Stimulated activated CD4-positive, alpha-beta T cell treated with anti-CD3 and anti-CD28 coated beads, TNF-alpha, amount 100 ng/mL, for 1 hour (primary cell): ENCODE data around the gene DPYSL3.

ENCODE experiments used
- DNase-seq, 3 donors: peaks; one replicate each; pipeline ENCODE4 v3.0.0-alpha.2; 2020; ENCODE audit warnings: low read depth in 3 of 3, low spot score in 1 of 3

DPYSL3 gene

DNA sequence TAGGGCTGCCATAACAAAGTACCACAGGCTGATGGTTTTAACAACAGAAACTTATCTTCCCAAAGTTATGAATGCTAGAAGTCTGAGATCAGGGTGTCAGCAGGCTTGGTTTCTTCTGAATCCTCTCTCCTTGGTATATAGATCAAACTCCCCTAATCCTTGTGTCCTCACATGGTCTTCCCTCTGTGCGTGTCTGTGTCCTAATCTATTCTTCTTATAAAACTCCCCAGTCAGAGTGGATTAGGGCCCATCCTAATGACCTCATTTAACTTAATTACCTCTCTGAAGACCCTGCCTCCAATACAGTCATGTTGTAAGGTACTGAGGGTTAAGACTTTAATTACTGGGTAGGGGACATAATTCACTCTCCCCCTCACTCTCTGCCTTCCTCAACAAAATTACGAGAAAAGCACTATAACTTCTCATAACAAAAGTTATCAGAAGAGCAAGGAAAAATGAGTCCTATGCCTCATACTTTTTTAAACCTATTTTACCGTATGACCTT, 68.6 kb downstream of the DPYSL3 start:
- no peak for DNase-seq

DNA sequence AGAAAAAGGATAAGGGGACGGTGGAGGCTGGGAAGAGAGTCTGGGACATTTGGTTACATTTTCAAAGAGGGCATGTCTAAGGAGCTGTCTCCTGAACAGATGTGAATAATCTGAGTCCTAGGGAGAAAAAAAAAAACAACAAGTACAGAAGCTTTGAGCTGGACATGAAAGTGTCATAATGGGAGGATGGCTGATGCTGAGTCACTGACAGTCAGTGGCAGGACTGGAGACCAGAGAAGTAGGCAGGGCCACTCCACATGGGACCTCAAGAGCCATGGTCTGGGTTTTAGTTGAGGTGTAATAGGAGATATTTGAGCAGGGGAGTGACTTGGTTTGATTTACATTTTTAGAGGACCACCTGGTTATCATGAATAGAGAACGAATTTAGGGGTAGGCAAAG, 70.6 kb downstream of the DPYSL3 start:
- no peak for DNase-seq

DNA sequence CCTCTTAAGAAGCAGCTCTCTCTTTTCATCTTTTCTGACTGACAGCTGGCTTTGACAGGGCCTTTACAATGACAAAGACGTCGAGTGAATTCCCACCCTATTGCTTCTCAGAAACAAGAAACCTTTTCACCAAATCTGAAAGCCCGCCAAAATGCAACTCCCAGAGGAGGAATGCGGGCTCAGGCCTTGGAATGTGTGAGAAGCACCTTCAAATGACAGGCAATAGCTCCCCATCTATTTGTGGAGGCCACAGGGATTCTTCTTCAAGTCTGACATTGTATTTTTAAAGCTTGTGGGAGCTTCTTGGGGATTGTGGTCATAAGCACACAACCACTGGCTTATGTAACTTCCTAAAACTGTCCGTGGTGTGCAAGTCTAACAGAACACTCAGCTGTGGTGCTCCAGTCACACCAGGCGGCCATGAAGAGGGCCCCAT, 72.7 kb downstream of the DPYSL3 start:
- no peak for DNase-seq

DNA sequence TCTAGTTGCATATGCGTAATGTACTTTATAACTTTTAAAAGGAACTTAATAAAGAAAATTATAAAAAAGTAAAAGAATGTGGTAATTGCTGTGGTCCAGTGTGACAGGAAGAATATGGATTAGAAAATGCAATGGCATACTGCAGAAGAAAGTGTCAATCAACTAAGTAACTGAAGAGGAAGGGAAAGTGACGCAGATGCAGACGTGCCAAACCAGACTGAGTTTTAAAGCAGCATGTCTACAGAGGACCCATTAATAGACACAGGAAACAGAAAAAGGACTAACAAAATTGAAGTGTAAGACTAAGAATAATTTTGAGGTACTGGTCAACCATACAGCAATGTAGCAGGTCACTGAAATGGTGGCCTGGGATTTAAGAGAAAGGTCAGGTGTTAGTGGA, 73.3 kb downstream of the DPYSL3 start:
- no peak for DNase-seq

DNA sequence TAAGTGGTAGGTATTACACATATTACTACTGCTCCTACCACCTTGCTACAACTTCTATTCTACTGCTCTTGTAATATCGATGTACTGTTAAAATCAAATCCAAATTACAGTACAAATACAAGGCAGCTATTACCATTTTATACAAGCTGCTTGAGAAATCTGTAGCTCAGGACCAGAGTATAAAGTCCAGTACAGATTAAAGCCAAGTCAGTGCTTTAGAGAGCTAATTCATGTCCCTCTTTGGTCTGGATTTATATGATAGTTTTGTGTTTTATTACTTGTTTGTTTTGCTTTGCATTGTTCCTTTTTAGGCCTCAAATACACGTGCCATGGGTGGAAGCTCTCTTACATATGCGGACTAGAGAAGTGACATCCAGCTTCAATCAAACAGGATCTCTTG, 75.8 kb downstream of the DPYSL3 start:
- DNase-seq, result no peak

DNA sequence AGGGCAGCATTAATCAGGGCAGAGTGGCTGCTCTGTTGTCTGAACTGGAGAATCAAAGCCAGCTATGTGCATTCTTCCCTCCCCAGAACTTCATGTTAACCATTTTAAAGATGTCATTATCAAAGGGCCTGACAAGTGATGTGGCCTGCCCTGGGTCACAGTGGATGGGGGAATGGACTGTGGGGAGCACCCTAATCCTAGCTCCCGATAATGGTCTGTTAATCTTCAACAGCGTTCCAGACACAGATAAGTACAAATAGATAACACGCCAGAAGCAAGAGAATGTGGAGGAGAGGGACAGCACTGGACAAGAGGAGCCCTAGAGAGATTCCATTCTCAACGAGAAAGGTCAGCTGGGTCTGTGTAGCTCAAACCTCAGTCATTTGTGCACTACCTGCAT, 77.5 kb downstream of the DPYSL3 start:
- no peak for DNase-seq

DNA sequence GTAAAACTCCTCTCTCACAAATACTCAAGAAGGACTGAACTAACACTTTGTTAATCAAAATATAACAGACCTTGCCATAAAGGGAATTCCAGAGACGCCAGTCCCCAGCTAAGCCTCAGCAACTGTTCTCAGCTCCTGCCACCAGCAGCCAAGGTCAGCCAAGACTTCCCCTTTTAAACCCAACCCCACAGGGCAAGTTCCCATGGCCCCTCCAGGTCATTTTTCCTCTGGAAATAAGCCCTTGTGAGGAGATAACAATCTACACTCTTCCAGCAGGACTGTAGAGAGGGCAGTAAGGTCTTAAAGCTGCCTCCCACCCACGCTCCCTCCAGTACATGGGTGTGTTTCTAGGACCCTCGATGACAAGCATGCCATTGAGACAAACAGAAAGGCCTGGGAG, 78.3 kb downstream of the DPYSL3 start:
- DNase-seq, result no peak

DNA sequence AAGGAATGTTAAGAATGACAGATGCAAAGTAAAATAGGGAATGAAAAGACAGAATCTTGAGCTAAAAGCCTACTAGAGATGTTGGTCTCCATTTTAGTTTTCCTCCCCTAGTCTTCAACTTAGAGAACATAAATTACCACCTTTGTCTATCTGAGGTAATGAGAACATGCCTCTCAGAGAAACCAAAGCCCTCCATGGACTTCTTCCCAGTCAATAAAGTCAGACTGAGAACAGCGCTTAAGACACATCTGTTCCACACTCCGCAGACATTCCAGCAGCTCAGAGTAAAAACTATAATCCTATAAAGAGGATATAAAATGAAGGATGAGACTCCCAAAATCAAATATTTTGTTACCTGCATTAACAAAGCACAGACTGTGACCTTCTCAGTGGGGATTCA, 79.2 kb downstream of the DPYSL3 start:
- no peak for DNase-seq

DNA sequence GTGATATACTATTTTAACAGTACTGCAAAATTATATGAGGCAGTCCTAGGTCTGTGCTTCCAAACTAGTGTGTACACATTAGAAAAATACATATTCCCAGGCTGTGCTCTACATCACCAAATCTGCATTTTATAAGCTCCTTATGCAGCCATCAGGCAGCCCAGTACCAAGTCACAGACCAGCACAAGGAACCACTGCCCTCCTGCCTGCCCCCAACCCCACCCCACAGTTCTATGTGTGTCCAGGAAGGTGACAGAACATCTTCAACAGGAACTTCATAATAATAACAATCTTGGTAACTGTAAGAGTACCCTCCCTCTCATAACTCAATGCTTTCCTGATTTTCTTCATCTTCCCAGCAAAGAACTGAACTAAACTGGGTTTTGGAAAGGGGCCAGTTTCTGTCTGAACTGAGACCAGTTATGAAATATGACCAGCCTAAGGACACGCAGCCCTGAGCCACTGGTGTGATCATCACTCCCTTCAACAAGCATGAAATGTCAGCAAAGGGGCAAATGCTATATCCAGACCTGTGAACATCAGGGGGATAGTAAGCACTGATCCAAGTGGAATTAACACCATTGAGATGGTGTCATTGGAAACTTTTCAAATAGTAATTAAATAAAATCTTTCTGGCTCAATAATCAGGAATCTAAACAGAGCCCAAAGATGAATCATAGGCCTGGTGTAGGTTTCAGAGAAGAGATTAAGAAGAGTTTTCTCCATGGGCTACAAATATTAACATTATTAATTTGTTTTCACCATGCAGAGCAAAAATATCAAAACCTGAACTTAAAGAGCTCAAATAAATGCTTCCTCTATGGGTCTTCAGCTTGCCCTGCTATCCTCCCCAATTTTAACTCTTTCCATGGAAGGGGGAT, 82.1 kb downstream of the DPYSL3 start:
- DNase-seq, result no peak

DNA sequence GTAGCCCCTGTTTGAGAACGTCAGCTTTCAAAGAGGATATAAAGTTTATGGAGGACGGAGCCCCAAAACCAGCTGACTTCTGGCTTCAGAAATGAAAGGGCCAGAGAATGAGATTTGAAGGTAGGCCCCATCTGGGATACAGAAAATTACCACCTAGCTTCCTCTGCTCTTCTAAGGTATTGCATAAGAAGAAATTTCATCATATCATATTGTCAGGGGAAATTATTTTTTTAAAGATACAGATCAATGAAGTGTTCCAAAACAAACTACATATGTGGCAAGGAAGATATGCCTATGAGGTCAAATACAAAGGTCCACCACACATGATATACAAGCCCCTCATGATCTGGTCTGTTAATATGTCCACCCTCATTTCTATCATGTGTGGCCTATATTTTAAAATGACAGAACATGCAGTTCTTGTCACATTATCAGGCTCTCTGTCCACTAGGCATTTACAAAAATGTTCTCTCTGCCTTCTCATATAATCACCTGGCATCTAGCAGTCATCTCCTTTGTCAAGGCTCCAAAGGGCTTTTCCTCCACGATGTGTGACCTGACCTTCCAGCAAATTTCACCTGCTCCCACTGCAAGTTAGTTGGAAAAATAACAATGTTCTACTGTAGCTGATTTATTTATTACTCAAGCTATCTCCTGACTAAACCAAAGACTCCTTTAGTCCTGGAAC, 83.1 kb downstream of the DPYSL3 start:
- no peak for DNase-seq

DNA sequence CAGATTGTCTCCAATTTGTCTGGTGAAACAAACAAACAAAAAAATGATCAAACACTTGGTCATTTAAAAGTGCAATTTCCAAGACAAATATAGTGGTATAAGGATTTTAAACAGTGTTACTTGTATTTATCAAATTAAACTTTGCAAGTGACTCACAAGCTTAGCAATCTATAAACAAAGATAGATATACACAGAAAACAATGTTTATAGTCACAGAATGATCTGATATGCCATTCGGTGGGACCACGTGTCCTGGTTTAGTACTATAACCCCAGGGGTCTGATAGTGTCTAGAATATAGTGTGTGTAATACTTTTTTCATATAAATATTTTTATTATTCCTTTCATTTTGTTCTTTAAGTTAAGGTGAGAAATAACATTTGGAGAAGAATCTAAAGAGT, 91.3 kb downstream of the DPYSL3 start:
- DNase-seq, result no peak

DNA sequence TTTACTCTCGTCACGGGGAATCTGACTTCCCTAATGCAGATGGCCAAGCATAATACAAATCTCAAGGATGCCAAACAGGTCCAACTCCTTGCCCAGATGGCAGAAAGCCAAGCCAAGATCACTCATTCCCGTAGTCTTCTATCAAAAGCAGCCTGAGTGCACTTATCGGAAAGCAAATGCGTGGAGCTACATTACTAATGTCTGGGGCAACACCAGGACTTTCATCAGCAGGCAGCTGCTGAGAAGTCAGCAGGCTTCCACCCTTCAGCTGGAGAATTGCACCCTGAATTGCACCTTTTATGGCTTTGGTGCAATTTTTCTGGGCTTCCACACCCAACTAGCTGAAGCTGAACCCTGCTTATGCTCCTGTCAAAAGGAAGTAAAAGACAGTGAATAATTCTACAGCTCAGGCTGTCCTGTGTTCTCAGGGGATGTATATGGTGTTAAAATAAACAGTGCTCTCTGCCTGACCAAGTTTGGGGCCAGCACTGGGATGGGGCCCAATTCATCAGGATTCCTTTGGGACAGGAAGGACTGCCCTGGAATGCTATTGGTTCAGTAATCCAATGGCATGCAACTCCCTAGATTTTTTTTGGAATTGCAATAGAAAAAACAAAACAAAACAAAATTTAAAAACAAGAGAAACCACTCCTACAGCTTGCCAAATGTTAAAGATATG, 92.6 kb downstream of the DPYSL3 start:
- DNase-seq, result no peak

DNA sequence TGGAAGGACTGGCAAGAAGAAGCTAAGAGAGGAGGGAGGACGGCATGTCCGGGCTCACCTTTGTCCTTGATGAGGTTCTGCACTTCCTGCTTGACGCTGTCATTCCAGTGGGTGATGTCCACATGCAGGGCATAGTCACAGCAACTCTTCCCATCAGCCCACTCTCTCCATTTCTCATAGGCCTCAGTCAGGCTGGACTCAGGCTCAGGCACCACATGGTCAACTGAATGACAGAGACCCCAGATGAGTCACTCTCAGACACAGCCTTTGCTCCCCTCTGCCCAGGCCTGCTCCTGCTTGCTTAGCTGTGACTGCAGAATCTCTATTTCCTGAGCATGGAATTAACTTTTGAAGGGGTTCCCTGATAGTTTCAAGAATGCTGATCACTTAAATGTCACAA, 94.2 kb downstream of the DPYSL3 start:
- no peak for DNase-seq

DNA sequence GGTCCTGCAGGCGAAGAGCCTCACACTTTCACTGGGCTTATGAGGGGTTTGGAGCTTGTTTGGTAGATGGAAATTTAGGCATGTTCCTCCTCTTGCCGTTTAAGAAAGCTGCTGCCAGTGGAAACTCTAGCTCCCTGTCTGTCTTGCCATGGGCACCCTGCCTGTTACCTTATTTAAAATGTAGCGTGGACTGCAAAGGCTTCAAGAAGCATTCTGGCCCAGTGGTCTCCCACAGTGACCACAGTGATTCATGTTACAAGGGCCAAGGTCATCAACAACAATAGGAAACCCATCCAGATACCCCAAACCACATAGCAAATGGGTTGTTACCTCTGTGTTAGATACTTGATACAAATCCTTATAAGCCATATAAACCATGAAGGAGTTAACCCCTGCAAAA, 96.6 kb downstream of the DPYSL3 start:
- no peak for DNase-seq

DNA sequence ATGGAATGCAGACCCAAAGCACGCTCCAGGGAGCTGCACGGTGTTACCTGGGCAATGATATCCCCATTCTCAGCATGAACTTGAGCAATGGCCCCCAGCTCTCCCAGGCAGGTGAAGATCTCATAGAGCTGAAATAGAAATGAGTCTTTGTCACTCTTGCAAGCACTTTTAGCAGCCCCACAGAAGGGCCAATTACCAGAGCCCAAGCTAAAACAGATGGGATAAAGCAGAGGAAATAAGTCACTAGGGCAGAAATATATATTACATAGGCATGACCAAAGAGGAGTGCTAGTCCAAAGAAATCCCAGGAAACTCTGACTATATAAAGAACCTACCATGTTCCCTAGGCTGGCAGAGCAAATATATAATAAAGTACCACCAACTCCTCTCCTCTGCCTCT, 97.3 kb downstream of the DPYSL3 start:
- DNase-seq, result no peak

DNA sequence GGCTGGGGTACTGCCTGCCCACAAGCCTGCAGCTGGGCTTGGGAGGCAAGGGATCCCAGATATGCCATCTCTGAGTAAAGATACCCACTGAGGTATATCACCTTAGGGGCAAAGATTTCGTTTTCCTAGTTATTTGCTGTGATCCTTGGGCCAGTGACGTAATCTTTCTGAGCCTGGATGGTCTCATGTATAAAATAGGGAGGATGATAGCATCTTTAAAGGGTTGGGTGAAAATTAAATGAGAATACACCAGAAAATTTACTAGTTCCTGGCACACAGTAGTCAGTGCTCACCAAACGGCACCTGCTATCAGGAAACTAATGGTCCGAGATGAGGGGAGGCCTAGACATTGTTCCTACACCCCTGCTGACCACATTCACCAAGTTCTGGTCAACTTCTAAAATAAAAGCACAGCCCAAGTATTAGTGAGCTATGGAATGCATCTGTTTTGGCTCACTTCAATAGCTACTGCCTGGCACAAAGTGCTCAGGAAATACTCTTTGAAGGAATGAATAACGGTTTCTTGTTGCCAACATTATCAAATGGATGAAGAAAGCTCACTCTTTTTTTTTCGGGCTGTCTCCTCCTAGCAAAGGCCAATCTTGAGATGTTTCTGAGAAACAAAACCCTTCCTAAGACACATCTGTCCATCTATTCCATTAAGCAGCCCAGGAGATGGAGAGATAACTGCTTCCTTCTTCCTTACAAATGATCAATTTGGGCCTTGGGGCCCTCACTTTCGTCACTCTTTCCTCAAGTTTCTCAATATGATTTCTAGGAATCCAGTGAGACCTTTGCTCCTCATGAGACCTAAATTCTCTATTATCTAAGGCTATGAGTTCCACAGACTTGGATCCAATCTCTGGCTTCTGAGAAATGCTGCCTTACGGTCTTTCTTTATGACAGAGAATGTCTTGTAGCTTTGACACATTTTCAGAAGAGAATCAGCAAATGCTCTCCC, 98.2 kb downstream of the DPYSL3 start:
- DNase-seq, result no peak

DNA sequence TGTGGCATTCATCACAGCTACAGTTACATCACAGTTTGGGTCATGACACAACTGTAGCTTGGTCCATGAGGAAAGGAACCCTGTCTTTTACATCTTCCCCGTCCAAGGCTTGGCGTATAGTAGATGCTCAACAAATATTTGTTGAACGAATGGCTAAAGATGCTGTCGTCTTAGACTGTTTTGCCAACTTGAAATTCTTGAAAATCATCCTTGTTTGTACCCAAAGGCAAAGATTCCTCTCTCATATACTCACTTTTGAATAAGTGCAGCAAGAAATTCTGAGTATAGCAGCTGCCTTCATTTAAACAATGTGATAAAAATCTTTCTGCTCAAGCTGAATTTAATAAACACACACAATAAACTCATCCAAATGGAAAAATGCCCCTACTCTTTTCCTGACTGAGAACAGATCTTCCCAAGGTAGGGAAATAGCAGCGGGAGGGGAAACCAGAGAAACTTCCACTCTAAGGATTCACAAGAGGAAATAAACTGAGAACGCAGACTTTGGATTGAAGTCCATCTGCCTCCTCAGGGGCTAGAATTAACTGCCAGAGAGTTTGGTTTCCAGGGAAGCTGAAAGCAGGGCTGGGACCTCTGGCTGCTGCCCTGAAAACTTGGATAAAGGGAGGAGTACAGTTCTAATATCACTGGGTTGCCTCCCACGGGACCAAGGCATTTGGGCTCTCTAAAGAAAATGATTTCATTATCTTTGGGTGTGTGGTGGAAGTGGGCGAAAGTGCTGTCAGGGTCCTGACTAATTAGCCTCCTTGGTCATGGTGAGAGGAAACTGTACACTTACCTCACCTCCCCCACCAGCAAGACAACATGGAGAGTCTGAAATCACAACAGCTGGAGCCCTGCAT, 99.1 kb downstream of the DPYSL3 start:
- DNase-seq, result no peak

DNA sequence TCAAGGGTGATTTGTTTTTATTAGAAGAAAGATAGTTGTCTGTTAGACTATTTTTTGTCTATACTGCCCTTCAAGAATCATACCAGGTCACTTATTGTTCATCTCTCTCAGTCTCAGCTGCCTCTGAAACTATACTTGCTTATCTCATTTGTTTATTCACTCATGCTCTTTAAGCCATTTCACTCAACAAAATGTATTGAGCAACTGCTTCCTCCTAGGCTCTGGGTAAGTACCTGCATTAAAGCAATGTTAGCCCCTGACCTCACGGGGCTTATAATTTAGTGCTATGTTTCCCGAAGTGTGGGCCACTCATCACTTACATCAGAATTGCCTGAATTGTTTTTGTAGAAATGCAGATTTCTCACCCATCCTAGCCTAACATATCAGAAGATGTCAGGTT, 100.9 kb downstream of the DPYSL3 start:
- no peak for DNase-seq

DNA sequence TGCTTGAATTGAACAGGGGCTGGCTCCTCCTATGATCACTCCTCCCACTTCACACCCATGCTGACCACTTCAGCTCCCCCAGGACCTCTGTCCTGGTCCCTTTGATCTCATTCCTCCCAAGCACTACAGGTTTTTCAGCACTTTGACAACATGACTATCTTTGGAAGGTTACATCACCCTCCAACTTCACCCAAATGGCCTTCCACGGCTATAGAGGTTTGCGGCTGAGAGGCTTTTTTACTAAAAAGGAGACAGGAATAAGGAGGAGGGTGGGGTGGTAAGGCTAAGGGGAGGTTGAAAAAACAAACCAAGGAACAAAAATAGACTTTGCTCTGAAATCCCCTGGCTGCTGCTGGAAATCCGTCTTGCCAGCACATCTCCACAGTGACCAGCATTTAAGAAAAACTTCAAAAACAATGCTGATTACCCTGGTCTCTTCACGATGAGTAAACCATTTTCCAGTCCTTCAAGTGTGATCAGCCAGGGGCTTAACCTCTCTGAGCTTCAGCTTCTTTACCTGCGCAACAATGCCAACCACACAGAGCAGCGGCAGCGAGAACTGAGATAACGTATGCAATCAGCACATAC, 102.7 kb downstream of the DPYSL3 start:
- DNase-seq, result no peak
